Erythroblast (primary cell): ENCODE data around the gene ATG101.

Experiments used
- GATA1 ChIP-seq: IDR thresholded peaks from 2 replicates; pipeline ENCODE4 v1.6.1; 2011; ENCODE audit warnings: low read depth, mild to moderate bottlenecking, control low read depth, low read length, moderate library complexity
- POLR2A ChIP-seq: IDR thresholded peaks from 2 replicates; pipeline ENCODE4 v1.6.1; 2011; ENCODE audit warnings: mild to moderate bottlenecking, low read length

- TF ChIP-seq POLR2A (no peak), GATA1 (no peak)
Measured at GRCh38 chr12:52085682-52086180, 16.0 kb downstream of the ATG101 start.
